ENCODE results near the gene OPN1SW.

DNA sequence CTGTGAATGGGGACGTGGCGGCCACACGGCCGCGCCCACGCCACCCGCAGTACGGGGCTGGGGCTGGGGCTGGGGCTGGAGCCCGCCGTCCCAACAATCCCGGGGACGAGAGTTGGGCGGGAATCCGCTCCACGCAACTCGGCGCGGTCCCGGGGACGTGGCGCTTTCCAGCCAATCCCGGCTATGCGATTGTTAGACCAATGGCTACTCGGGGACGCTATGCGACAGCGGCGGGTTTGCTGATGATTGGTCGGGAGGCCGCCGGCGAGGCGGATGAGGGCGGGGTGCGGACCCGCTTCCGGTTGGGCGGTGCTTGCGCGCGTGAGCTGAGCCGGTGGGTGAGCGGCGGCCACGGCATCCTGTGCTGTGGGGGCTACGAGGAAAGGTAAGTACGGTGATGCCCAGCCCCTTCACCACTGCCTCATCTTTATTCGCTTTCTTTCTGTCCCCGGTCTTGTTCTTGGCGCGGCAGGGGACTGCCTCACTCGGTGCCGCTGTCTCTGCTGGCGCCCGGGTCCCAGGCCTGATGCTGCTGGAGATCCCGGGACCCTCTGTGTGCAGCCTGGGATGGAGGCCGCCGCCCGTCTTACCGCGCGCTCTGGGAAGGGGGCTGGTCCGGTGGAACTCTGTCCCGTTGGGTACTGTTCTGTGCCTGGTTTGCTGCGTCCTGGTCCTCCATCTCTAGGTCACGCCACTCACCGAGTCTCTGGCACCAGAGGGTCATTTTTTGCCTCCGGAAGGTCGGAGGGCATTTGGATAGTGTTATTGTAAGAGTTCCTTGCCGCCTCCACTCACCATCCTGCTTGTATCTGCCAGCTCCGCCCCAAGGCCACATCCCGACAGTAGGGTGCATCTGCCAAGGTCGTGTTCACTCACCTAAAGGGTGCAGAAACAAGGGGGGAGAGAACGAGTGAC, 36.3 kb downstream of the OPN1SW start, which contains the start of gene CALU:
- TF ChIP-seq, protein P1, sequence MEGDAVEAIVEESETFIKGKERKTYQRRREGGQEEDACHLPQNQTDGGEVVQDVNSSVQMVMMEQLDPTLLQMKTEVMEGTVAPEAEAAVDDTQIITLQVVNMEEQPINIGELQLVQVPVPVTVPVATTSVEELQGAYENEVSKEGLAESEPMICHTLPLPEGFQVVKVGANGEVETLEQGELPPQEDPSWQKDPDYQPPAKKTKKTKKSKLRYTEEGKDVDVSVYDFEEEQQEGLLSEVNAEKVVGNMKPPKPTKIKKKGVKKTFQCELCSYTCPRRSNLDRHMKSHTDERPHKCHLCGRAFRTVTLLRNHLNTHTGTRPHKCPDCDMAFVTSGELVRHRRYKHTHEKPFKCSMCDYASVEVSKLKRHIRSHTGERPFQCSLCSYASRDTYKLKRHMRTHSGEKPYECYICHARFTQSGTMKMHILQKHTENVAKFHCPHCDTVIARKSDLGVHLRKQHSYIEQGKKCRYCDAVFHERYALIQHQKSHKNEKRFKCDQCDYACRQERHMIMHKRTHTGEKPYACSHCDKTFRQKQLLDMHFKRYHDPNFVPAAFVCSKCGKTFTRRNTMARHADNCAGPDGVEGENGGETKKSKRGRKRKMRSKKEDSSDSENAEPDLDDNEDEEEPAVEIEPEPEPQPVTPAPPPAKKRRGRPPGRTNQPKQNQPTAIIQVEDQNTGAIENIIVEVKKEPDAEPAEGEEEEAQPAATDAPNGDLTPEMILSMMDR (IDR thresholded peaks at IDR 0.05), result no peak
- TF ChIP-seq POLR2A (IDR thresholded peaks at IDR 0.05), result peak; percentile 73 to 81

All from Peyer's patch (tissue), 4 donors.